Activated CD4-positive, alpha-beta T cell treated with anti-CD3 and anti-CD28 coated beads, Interleukin-2, amount 10 ng/mL, durations not matched to agents 24 days and 14 days (primary cell): ENCODE data around the gene ALDOA. TPM values are rescaled to one million over a fixed set of nuclear protein-coding genes. Genes with fewer than 3 reads are reported as not detected.
"Not testable (repeated sequence)": the region's sequence is repeated elsewhere in the genome, so short reads cannot be mapped to it uniquely, and the experiment has no call there.

Experiments used
- DNase-seq: peaks from one replicate; pipeline ENCODE4 v3.0.0; 2022
- H3K27ac Mint-ChIP-seq: one replicate; pipeline ENCODE4 v1.8.0; 2022; ENCODE audit warnings: mild to moderate bottlenecking, mixed read lengths
- H3K27me3 Mint-ChIP-seq: one replicate; pipeline ENCODE4 v1.8.0; 2022; ENCODE audit warnings: mixed read lengths
- H3K36me3 Mint-ChIP-seq: one replicate; pipeline ENCODE4 v1.8.0; 2022; ENCODE audit warnings: low read depth, mild to moderate bottlenecking, mixed read lengths
- H3K4me1 Mint-ChIP-seq: one replicate; pipeline ENCODE4 v1.8.0; 2021; ENCODE audit warnings: mixed read lengths
- H3K4me3 Mint-ChIP-seq: one replicate; pipeline ENCODE4 v1.8.0; 2022; ENCODE audit warnings: mild to moderate bottlenecking, moderate library complexity, mixed read lengths
- H3K9me3 Mint-ChIP-seq: one replicate; pipeline ENCODE4 v1.8.0; 2021; ENCODE audit warnings: mixed read lengths
- intact Hi-C: fragments of 100-400 bp; cut with micrococcal nuclease; formaldehyde crosslinking; loops from one replicate; pipeline ENCODE4 v1.15.1; 2023
- total RNA-seq: library from RNA; stranded (reverse); gene quantifications from 2 replicates; pipeline ENCODE4 v1.2.3, GENCODE V29; 2022

ALDOA gene
- total RNA-seq, 1 donor from 2014 or later, result 2,074 TPM

GRCh38 chr16:30114411-30114810, 48.9 kb downstream of the ALDOA start:
- intact Hi-C loops, result no loop called here
- H3K27ac Mint-ChIP-seq, result no peak overlapping the region
- peaks cover 24% of the 10 kb centered on the region for H3K36me3 Mint-ChIP-seq
- peaks cover 10% of the 10 kb centered on the region for H3K4me1 Mint-ChIP-seq
- no peaks in the 10 kb centered on the region for H3K27me3 Mint-ChIP-seq
- no peak overlapping the region for H3K4me3 Mint-ChIP-seq
- DNase-seq, result no peak
- H3K9me3 Mint-ChIP-seq, result no peaks in the 10 kb centered on the region

- intact Hi-C loops, H3K4me1 Mint-ChIP-seq, H3K27ac Mint-ChIP-seq, DNase-seq, H3K4me3 Mint-ChIP-seq, H3K9me3 Mint-ChIP-seq, H3K27me3 Mint-ChIP-seq: not testable (repeated sequence)
- H3K36me3 Mint-ChIP-seq, result peaks cover 25% of the 10 kb centered on the region
Observed at GRCh38 chr16:30114833-30115232, 49.3 kb downstream of the ALDOA start.

GRCh38 chr16:30115238-30115637, 49.7 kb downstream of the ALDOA start:
- peaks cover 12% of the 10 kb centered on the region for H3K4me1 Mint-ChIP-seq
- H3K4me3 Mint-ChIP-seq, result no peak overlapping the region
- no peaks in the 10 kb centered on the region for H3K9me3 Mint-ChIP-seq
- H3K27me3 Mint-ChIP-seq, result no peaks in the 10 kb centered on the region
- no peak overlapping the region for H3K27ac Mint-ChIP-seq
- DNase-seq, result no peak
- H3K36me3 Mint-ChIP-seq, result peaks cover 27% of the 10 kb centered on the region
- intact Hi-C loops, result no loop called here

GRCh38 chr16:30116291-30117207, 51.0 kb downstream of the ALDOA start:
- no peak overlapping the region for H3K27ac Mint-ChIP-seq
- no peak for DNase-seq
- no peaks in the 10 kb centered on the region for H3K27me3 Mint-ChIP-seq
- no peak overlapping the region for H3K4me3 Mint-ChIP-seq
- H3K4me1 Mint-ChIP-seq, result peaks cover 18% of the 10 kb centered on the region
- peaks cover 22% of the 10 kb centered on the region for H3K36me3 Mint-ChIP-seq
- no peaks in the 10 kb centered on the region for H3K9me3 Mint-ChIP-seq
- intact Hi-C loops, result no loop called here

GRCh38 chr16:30117768-30118167, 52.2 kb downstream of the ALDOA start:
- no peaks in the 10 kb centered on the region for H3K27me3 Mint-ChIP-seq
- H3K36me3 Mint-ChIP-seq, result peaks cover 20% of the 10 kb centered on the region
- H3K9me3 Mint-ChIP-seq, result no peaks in the 10 kb centered on the region
- intact Hi-C loops, result no loop called here
- DNase-seq, result no peak
- H3K4me1 Mint-ChIP-seq, result peaks cover 24% of the 10 kb centered on the region
- H3K4me3 Mint-ChIP-seq, result no peak overlapping the region
- no peak overlapping the region for H3K27ac Mint-ChIP-seq

GRCh38 chr16:30119428-30119827, 53.9 kb downstream of the ALDOA start:
- Mint-ChIP-seq H3K27me3 (no peaks in the 10 kb centered on the region), H3K27ac (no peak overlapping the region), H3K36me3 (peaks cover 14% of the 10 kb centered on the region), H3K4me1 (peaks cover 24% of the 10 kb centered on the region), H3K4me3 (no peak overlapping the region), H3K9me3 (no peaks in the 10 kb centered on the region)
- intact Hi-C loops, result no loop called here
- no peak for DNase-seq

Other genes with a start within 250 kb of the ALDOA start
- gene PAGR1, start 249.6 kb upstream of the ALDOA start, total RNA-seq, result 25.8 and 27.0 TPM in 2 replicates
- 116 and 122 TPM in 2 replicates for gene MVP, start 245.3 kb upstream of the ALDOA start, total RNA-seq
- gene CDIPT, start 202.5 kb upstream of the ALDOA start, total RNA-seq, result 69.2 and 71.2 TPM in 2 replicates
- gene SEZ6L2, start 166.2 kb upstream of the ALDOA start, total RNA-seq, result 0.26 and 0.61 TPM in 2 replicates
- gene ASPHD1, start 165.3 kb upstream of the ALDOA start, total RNA-seq, result 4.4 and 4.8 TPM in 2 replicates
- gene KCTD13, start 139.5 kb upstream of the ALDOA start, total RNA-seq, result 51.4 and 58.8 TPM in 2 replicates
- 41.7 and 43.8 TPM in 2 replicates for gene TMEM219, start 103.7 kb upstream of the ALDOA start, total RNA-seq
- gene TAOK2, start 91.9 kb upstream of the ALDOA start, total RNA-seq, result 35.8 and 38.7 TPM in 2 replicates
- 45.9 and 47.7 TPM in 2 replicates for gene HIRIP3, start 70.1 kb upstream of the ALDOA start, total RNA-seq
- 129 and 133 TPM in 2 replicates for gene INO80E, start 69.5 kb upstream of the ALDOA start, total RNA-seq
- gene DOC2A, start 54.7 kb upstream of the ALDOA start, total RNA-seq, result 2.7 and 3.2 TPM in 2 replicates
- gene C16orf92, start 42.6 kb upstream of the ALDOA start, total RNA-seq, result not detected in 2 replicates
- 1.5 and 1.8 TPM in 2 replicates for gene TLCD3B, start 34.5 kb upstream of the ALDOA start, total RNA-seq
- gene PPP4C, start 10.2 kb downstream of the ALDOA start, total RNA-seq, result 144 and 145 TPM in 2 replicates
- 2.1 TPM in 2 replicates for gene TBX6, start 26.2 kb downstream of the ALDOA start, total RNA-seq
- 11.8 and 11.9 TPM in 2 replicates for gene YPEL3, start 30.5 kb downstream of the ALDOA start, total RNA-seq
- gene GDPD3, start 47.8 kb downstream of the ALDOA start, total RNA-seq, result 6.0 and 6.6 TPM in 2 replicates
- gene MAPK3, start 57.5 kb downstream of the ALDOA start, total RNA-seq, result 53.9 and 56.4 TPM in 2 replicates
- gene CORO1A, start 117.8 kb downstream of the ALDOA start, total RNA-seq, result 748 and 758 TPM in 2 replicates
- 280 and 300 TPM in 2 replicates for gene BOLA2B, start 127.9 kb downstream of the ALDOA start, total RNA-seq
- gene SLX1A, start 128.1 kb downstream of the ALDOA start, total RNA-seq, result 73.0 and 80.7 TPM in 2 replicates
- 15.6 and 24.5 TPM in 2 replicates for gene SULT1A3, start 133.5 kb downstream of the ALDOA start, total RNA-seq
- gene NPIPB13, start 182.7 kb downstream of the ALDOA start, total RNA-seq, result 14.5 and 21.1 TPM in 2 replicates